ENCODE data around the gene RBM17. TPM values are rescaled to one million over a fixed set of nuclear protein-coding genes. Genes with fewer than 3 reads are reported as not detected.
"Not testable (repeated sequence)": the region's sequence is repeated elsewhere in the genome, so short reads cannot be mapped to it uniquely, and the experiment has no call there.

RBM17 gene
- total and polyA plus RNA-seq, 4 donors: 16.5 to 44.8 (median 34.1) TPM

- no peak for TF ChIP-seq RAD21 (IDR thresholded peaks at IDR 0.05)
- TF ChIP-seq JUND (IDR thresholded peaks at IDR 0.05): no peak
- TF ChIP-seq SP1 (IDR thresholded peaks at IDR 0.05): no peak
- no peak for TF ChIP-seq NR2F2 (IDR thresholded peaks at IDR 0.05)
- TF ChIP-seq TAF1 (conservative IDR thresholded peaks at IDR 0.05): no peak
- TF ChIP-seq FOXA1 (IDR thresholded peaks at IDR 0.05): no peak
- TF ChIP-seq FOXA2 (IDR thresholded peaks at IDR 0.05): no peak
- 72% methylated on average over 8 of the region's 8 CpGs for WGBS
- H3K27ac ChIP-seq (ENCODE audit: low read depth in 1 of 2, low read length in 2 of 2): no peak overlapping the region
- H3K4me3 ChIP-seq (ENCODE audit: low read depth in 1 of 3, low read length in 3 of 3): no peak overlapping the region
- H3K4me1 ChIP-seq (ENCODE audit: control insufficient read depth in 4 of 4, insufficient read depth in 4 of 4, low read length in 3 of 4): peaks cover 0 to 20% (median 13%) of the 10 kb centered on the region in 4 donors
- H3K27me3 ChIP-seq (ENCODE audit: control insufficient read depth in 4 of 4, insufficient read depth in 4 of 4, low read length in 3 of 4): no peaks in the 10 kb centered on the region
- no peak overlapping the region for H3K9ac ChIP-seq (ENCODE audit: low read depth in 1 of 2, low read length in 2 of 2)
- H3K9me3 ChIP-seq (ENCODE audit: control insufficient read depth in 4 of 4, low read length in 3 of 4): no peaks in the 10 kb centered on the region
- H3K36me3 ChIP-seq (ENCODE audit: control insufficient read depth in 4 of 4, insufficient read depth in 3 of 4, low read depth in 1 of 4, low read length in 3 of 4): peaks cover 0 to 22% (median 12%) of the 10 kb centered on the region in 4 donors
- no peak for DNase-seq (ENCODE audit: low spot score)
These were observed 14.8 kb downstream of the RBM17 start for GRCh38 chr10:6103591-6103990.

GRCh38 chr10:6107616-6108015 lies 18.8 kb downstream of the RBM17 start:
- not testable (repeated sequence) for H3K4me1 ChIP-seq (ENCODE audit: control insufficient read depth in 4 of 4, insufficient read depth in 4 of 4, low read length in 3 of 4); H3K9ac ChIP-seq (ENCODE audit: low read depth in 1 of 2, low read length in 2 of 2); H3K4me3 ChIP-seq (ENCODE audit: low read depth in 1 of 3, low read length in 3 of 3); H3K27ac ChIP-seq (ENCODE audit: low read depth in 1 of 2, low read length in 2 of 2); H3K27me3 ChIP-seq (ENCODE audit: control insufficient read depth in 4 of 4, insufficient read depth in 4 of 4, low read length in 3 of 4); H3K9me3 ChIP-seq (ENCODE audit: control insufficient read depth in 4 of 4, low read length in 3 of 4); DNase-seq (ENCODE audit: low spot score)
- H3K36me3 ChIP-seq (ENCODE audit: control insufficient read depth in 4 of 4, insufficient read depth in 3 of 4, low read depth in 1 of 4, low read length in 3 of 4): peaks cover 11 to 51% (median 36%) of the 10 kb centered on the region in 4 donors
- WGBS: 88% methylated on average over 3 of the region's 3 CpGs

GRCh38 chr10:6108072-6108471 lies 19.2 kb downstream of the RBM17 start:
- Histone ChIP-seq H3K27ac (ENCODE audit: low read depth in 1 of 2, low read length in 2 of 2) (no peak overlapping the region), H3K9me3 (ENCODE audit: control insufficient read depth in 4 of 4, low read length in 3 of 4) (no peaks in the 10 kb centered on the region), H3K27me3 (ENCODE audit: control insufficient read depth in 4 of 4, insufficient read depth in 4 of 4, low read length in 3 of 4) (no peaks in the 10 kb centered on the region), H3K4me3 (ENCODE audit: low read depth in 1 of 3, low read length in 3 of 3) (no peak overlapping the region), H3K9ac (ENCODE audit: low read depth in 1 of 2, low read length in 2 of 2) (no peak overlapping the region), H3K36me3 (ENCODE audit: control insufficient read depth in 4 of 4, insufficient read depth in 3 of 4, low read depth in 1 of 4, low read length in 3 of 4) (peaks cover 14 to 55% (median 40%) of the 10 kb centered on the region in 4 donors), H3K4me1 (ENCODE audit: control insufficient read depth in 4 of 4, insufficient read depth in 4 of 4, low read length in 3 of 4) (no peaks in the 10 kb centered on the region)
- WGBS: 88% methylated on average over 6 of the region's 6 CpGs
- no peak for TF ChIP-seq YY1 (IDR thresholded peaks at IDR 0.05)
- no peak for TF ChIP-seq NR2F2 (IDR thresholded peaks at IDR 0.05)
- no peak for TF ChIP-seq RAD21 (IDR thresholded peaks at IDR 0.05)
- no peak for TF ChIP-seq JUND (IDR thresholded peaks at IDR 0.05)
- DNase-seq (ENCODE audit: low spot score): no peak

- Histone ChIP-seq H3K27ac (ENCODE audit: low read depth in 1 of 2, low read length in 2 of 2) (no peak overlapping the region), H3K9me3 (ENCODE audit: control insufficient read depth in 4 of 4, low read length in 3 of 4) (no peaks in the 10 kb centered on the region), H3K9ac (ENCODE audit: low read depth in 1 of 2, low read length in 2 of 2) (no peak overlapping the region), H3K36me3 (ENCODE audit: control insufficient read depth in 4 of 4, insufficient read depth in 3 of 4, low read depth in 1 of 4, low read length in 3 of 4) (peaks cover 15 to 61% (median 47%) of the 10 kb centered on the region in 4 donors), H3K27me3 (ENCODE audit: control insufficient read depth in 4 of 4, insufficient read depth in 4 of 4, low read length in 3 of 4) (no peaks in the 10 kb centered on the region), H3K4me1 (ENCODE audit: control insufficient read depth in 4 of 4, insufficient read depth in 4 of 4, low read length in 3 of 4) (no peaks in the 10 kb centered on the region), H3K4me3 (ENCODE audit: low read depth in 1 of 3, low read length in 3 of 3) (no peak overlapping the region)
- peak; percentile 71 for TF ChIP-seq CTCF (IDR thresholded peaks at IDR 0.05; ENCODE audit: low read depth, low read length, missing input control)
- no peak for TF ChIP-seq FOXA2 (IDR thresholded peaks at IDR 0.05)
- no peak for TF ChIP-seq GABPA (IDR thresholded peaks at IDR 0.05 in 1 of 2, conservative IDR thresholded peaks at IDR 0.05 in 1 of 2)
- TF ChIP-seq RAD21 (IDR thresholded peaks at IDR 0.05): peak; percentile 85 to 91
- TF ChIP-seq EGR1 (IDR thresholded peaks at IDR 0.05; ENCODE audit: low read depth in 2 of 2): no peak
- 45% methylated on average over 12 of the region's 12 CpGs for WGBS
- no peak for DNase-seq (ENCODE audit: low spot score)
These were observed 20.0 kb downstream of the RBM17 start for GRCh38 chr10:6108631-6109443.
